ENCODE results near the gene PRR15L.
"Not testable (repeated sequence)": the region's sequence is repeated elsewhere in the genome, so short reads cannot be mapped to it uniquely, and the experiment has no call there.

The PRR15L gene

DNA sequence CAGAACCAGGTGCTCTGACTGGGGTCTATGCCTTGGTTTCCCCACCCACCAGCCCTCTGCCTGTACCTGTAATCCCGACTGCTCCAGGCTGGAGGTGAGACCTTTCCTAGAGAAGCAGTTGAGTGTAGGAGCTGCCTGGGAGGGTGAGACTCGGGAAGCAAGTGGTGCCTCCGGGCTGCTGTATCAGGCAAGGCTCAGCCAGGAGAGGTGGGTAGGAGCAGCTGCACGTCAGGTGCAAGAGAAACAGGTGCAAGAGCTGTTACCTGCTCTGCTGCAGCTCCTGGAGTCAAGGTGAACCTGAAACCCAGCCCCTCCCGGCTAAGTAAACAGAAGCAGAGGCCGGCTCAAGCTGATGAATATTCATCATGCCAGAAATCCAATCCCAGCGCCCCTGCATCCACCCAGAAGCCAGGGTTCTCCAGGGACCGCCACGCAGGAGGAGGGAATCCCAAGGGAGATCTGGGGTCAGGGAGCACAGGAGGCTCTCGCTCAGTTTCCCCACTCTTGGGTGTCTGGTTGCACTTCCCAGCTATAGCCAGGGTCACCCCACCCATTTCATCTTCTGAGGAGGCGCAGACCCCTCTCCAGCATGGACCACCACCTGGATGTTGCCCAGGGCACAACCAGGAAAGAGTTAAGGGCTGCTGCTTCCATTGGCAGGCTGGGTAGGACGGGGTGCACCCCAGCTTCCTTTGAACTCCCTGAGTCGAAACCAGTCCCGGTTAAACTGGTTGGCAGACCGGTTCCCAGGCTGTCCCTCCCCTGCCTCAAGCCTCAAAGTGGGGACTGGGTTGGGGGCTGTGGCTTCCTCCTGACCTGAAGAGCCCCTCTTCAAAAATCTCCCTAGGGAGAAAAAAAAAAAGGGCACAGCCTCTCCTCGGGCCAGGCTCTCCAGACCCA, at the start of gene PRR15L:
Gene PRR15L, minus strand, starts transcription at position 293 of the 900 bp plus-strand sequence. CDS start 4,649 bp downstream, outside the sequence.
- no peak for DNase-seq

GRCh38 chr17:48006936-48007709, 49.4 kb upstream of the PRR15L start:
- DNase-seq: no peak

DNA sequence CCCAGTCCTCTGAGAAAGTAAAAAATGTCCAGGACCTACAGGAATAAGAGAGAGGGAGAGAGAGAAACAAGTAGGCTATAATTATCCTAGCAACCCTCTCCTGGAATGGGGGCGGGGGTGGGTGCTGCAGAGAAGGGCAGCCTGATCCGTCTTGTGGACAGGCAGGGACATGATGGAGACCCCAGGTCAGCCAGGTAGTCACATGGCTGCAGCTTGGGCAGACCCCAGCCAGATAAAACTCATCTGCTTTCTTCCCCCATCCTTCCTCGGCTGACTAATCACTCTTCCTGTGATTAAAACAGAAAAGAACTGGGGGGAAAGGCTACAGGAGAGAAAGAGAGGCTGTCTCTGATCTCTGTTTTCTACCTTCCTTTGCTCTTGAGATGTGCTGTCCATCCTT, 47.3 kb upstream of the PRR15L start:
- DNase-seq: no peak

DNA sequence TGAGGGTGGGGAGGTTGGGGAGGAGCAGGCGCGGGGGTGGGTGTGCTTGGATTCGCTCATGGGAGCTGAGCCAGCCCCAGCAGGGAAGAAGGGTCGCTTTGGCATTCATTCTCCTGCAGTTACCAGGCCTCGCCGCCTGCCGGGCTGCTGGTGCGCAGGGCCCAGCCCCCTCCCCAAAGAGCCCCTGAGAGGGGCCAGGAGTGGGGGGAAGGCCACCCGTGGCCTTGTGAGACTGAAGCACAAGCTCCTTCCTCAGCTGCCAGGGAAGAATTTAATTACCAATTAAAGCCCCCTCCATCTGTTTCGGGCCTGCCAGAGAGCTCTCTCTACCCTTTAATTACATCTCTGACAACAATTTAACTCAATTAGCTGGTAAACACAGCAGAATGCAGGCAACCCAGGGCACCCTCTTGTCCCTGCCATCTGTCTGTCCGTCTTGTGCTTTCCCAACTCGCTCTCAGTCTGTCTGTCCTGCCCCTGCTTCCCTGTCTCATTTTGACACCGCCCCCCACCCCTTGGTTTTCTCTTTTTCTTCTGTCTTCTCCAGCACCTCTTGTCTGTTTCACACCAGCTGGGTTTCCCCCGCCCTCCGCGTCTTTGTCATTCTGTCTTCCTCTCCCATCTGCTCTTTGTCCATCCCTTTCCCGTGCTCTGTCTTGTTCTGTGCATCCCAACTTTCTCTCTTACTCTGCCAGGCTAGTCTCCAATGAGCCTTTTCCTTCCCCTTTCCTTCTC, 45.9 kb upstream of the PRR15L start:
- DNase-seq: no peak

- no peak for DNase-seq
These were observed 45.3 kb upstream of the PRR15L start for GRCh38 chr17:48002916-48003416.

DNA sequence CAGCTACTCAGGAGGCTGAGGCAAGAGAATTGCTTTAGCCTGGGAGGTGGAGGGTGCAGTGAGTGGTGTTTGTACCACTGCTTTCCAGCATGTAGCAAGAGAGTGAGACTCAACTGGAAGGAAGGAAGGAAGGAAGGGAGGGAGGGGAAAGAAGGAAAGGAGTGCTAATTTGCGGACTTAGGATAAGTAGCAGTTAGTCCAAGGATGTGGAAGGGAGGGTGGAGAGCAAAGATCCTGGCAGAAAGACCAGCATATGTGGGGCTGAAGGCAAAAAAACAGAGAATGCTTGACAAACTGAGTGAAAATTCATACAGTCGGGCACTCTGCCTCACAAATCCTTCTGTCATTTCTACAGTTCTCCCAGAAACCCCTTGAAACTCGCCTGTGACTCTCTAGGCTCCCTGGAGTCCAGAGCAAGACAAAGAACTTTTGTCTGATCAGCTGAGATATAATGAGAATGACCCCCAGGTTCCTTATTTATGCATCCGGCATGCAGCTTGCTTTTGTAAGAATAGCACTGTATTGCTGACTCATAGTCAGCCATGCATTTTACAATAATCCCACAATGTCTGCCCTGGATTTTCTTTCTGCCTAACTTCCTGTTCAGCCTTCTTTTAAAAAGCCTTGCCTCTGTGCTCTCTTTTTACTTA, 44.7 kb upstream of the PRR15L start:
- DNase-seq: no peak

DNA sequence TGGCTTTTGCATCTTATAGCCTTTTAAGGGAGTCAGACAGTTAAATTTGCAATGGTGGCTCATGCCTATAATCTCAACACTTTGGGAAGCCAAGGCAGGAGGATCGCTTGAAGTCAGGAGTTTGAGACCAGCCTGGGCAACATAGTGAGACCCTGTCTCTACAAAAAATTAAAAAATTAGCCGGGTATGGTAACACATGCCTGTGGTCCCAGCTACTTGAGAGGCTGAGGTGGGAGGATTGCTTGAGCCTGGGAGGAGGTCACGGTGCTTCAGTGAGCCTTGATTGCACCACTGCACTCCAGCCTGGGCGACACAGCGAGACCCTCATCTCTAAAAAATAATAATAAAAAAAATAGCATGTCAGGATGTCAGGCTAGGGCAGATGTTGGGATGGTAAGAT, 44.0 kb upstream of the PRR15L start:
- not testable (repeated sequence) for DNase-seq

DNA sequence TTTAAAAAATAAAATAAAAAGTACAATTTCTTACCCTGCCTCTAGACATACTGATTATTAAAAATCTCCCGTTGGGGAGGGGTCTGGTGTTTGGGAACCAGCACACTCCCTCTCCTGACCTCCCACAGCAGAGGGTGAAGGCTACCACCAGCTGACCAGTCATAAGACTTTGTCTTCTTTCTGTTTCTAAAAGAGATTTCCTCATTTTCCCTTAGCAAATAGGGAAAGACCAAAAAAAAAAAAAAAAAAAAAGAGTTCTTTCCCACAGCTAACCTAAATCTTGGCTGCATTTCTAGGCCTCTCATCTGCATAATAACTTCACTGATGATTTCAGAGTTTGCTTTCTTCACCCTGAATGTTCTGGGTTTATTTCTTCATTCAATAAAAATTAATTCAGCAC, 43.5 kb upstream of the PRR15L start:
- DNase-seq: no peak

GRCh38 chr17:47999582-47999981, 41.9 kb upstream of the PRR15L start:
- DNase-seq: no peak

GRCh38 chr17:47998044-47998443, 40.4 kb upstream of the PRR15L start:
- DNase-seq: no peak

DNA sequence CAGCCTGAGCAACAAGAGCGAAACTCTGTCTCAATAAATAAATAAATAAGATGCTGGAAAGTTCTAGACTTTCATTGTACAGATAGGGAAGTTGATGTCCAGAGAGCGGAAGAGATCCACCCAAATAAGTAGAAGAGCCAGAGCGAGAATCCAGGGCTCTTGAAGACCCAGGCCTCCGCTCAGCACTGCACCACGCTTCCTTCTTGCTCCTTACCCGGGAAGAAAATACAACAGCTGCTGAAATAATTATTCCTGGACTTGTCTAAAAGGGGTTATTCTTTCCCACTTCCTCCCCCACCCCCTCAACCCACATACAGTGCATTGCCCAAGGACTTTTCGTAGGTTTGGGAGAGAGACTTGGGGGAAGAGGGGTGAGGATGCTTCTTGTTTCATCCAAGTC, 39.9 kb upstream of the PRR15L start:
- no peak for DNase-seq

GRCh38 chr17:47996201-47996600, 38.5 kb upstream of the PRR15L start:
- no peak for DNase-seq

GRCh38 chr17:47995241-47995935, 37.7 kb upstream of the PRR15L start:
- no peak for DNase-seq

DNA sequence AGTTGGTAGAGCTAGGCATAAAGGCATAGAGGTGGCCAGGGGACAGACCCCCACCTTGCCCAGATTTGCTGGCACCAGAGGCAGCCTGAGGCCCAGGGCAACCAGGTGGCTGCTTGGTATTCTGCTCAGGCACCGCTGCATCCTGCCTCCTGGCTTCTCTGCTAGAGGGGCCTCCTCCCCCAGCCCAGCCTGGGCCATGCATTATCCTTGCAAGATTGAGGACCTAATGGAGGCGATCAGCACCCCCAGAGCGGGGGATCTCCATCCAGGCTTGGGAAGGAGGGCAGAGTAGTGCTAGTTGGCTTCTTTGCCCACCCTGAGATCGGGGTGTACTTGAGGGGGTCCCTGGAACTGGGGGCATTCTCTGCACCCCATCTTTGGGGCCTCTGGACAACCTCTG, 37.0 kb upstream of the PRR15L start:
- no peak for DNase-seq

DNA sequence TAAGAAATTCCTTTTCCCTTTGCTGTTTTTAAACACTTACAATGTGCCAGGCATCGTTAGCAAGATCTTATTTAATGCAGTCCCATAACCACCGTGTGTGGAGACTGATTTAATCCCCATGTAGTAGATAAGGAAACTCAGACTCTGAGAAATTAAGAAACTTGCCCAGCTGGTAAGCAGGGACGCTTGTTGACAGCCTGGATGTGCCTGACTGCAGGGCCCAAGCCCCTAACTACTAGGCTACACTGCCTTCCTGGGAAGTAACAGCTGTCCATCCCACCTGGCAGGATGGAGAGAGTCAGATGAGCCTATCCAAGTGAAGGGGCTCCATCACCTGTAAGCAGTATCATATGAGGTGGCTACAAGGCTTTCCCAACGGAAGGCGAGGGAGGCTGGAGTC, 36.3 kb upstream of the PRR15L start:
- DNase-seq: no peak

GRCh38 chr17:47993031-47993564, 35.4 kb upstream of the PRR15L start:
- DNase-seq: no peak

DNA sequence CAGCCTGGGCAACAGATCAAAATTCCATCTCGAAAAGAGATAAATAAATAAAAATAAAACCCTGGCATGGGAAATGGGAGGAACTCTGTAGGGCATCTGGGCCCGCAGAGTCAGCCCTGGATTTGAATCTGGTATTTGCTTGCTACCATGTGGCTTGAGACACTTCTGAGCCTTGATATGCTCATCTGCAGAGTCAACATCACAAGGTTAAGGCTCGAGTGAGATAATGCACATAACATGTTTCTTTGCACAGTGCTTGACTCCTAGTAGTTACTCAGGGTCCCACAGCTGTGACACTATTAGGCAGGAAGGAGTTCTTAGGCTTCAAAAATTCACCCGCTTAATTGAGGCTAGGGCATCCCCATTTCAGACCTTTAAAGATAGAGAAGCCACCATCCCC, 34.5 kb upstream of the PRR15L start:
- DNase-seq: no peak

GRCh38 chr17:47990962-47991731, 33.5 kb upstream of the PRR15L start:
- no peak for DNase-seq

GRCh38 chr17:47989700-47990099, 32.0 kb upstream of the PRR15L start:
- DNase-seq: no peak

DNA sequence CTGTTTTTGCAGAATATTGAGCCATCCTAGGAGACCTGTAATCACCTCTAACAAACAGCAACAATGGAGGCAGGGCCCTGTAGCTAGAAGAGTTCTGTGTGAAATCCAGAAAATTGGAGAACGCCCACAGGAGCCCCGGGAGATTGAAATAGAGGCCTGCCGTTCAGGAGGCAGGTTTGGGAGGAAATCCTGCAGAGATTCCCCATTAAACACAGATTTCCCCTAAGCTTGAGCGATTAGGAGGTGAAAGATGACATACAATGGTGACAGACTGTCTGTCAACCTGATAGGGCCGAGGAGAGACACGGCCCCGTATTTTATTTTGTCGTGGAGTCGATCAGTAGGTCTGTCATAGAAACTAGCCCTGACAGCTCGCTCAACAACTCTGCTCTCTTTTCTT, 31.5 kb upstream of the PRR15L start:
- no peak for DNase-seq

DNA sequence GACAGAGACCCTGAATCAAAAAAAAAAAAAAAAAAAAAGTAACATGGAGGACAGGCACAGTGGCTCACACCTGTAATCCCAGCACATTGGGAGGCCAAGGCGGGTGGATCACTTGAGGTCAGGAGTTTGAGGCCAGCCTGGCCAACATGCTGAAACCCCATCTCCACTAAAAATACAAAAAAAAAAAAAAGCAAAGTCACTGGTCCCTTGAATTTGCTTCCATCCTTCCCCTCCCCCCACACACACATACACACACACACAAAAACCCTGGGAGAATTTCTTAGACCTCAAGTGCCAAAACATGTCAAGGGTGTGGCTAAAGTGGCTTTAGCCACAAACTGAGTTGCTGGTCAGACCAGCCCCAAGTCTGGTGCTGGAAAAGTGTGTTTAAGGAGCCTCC, 30.8 kb upstream of the PRR15L start:
- not testable (repeated sequence) for DNase-seq
